HepG2 (cell line): Measurements from ENCODE around the gene TMEM235.

Experiments
- BRCA1 ChIP-seq: sonication (generic); formaldehyde crosslinking; IDR thresholded peaks from 2 replicates; pipeline ENCODE4 v1.4.0; 2020; ENCODE audit warnings: missing genetic modification reagents
- SMAD1 ChIP-seq: sonication (generic); formaldehyde crosslinking; IDR thresholded peaks from 2 replicates; pipeline ENCODE4 v1.4.0; 2020; ENCODE audit warnings: missing genetic modification reagents, low read depth, mild to moderate bottlenecking, borderline replicate concordance
- SOX5 ChIP-seq: IDR thresholded peaks from 2 replicates; pipeline ENCODE4 v1.6.1; 2016; ENCODE audit warnings: borderline replicate concordance
- ZC3H4 ChIP-seq: sonication (generic); formaldehyde crosslinking; IDR thresholded peaks from 2 replicates; pipeline ENCODE4 v1.4.0; 2020; ENCODE audit warnings: missing genetic modification reagents, borderline replicate concordance
- ZNF10 ChIP-seq: sonication (generic); formaldehyde crosslinking; IDR thresholded peaks from 2 replicates; pipeline ENCODE4 v1.4.0; 2020; ENCODE audit warnings: mild to moderate bottlenecking, low read depth, missing genetic modification reagents, borderline replicate concordance

GRCh38 chr17:78240839-78241238 is 9.4 kb downstream of the TMEM235 start:
- TF ChIP-seq BRCA1 (CRISPR knock-in tag) (no peak), SMAD1 (CRISPR knock-in tag) (no peak), SOX5 (no peak), ZNF10 (CRISPR knock-in tag) (no peak), ZC3H4 (CRISPR knock-in tag) (no peak)
